OCI-LY3 (cell line): Measurements from ENCODE around the gene ADD3.

ENCODE experiments used
- CTCF ChIP-seq: fragments of 200-600, 300-600 bp; sonication (generic); IDR thresholded peaks from 2 replicates; pipeline ENCODE4 v1.5.1; 2014; ENCODE audit warnings: antibody characterized with exemption, low read length, low read depth
- EZH2phosphoT487 ChIP-seq: fragments of 200-600 bp; shearing (Covaris generic); IDR thresholded peaks from 2 replicates; pipeline ENCODE4 v1.6.1; 2018; ENCODE audit warnings: antibody characterized with exemption, mixed run types, low read depth

GRCh38 chr10:110017907-110018306 lies 10.1 kb downstream of the ADD3 start:
- TF ChIP-seq CTCF (no peak), EZH2phosphoT487 (no peak)
